Vagina (tissue), 2 donors: ENCODE results near the gene TMEM236. TPM values are rescaled to one million over a fixed set of nuclear protein-coding genes. Genes with fewer than 3 reads are reported as not detected.
A peak's percentile ranks its signal among the peaks of the same experiment; 100 is the strongest.

Experiments used
- DNase-seq, 2 donors: peaks; one replicate each; pipeline ENCODE4 v3.0.0-alpha.2; 2017; ENCODE audit errors: extremely low spot score in 2 of 2
- H3K27ac ChIP-seq: fragments of 200-600 bp; sonication (generic); one replicate; pipeline ENCODE4 v1.5.1; 2019
- H3K27me3 ChIP-seq: fragments of 200-600 bp; sonication (generic); one replicate; pipeline ENCODE4 v1.5.1; 2019
- H3K36me3 ChIP-seq, 2 donors: fragments of 200-600 bp; sonication (generic); one replicate each; pipeline ENCODE4 v1.5.1; 2017 to 2019
- H3K4me1 ChIP-seq: fragments of 200-600 bp; sonication (generic); one replicate; pipeline ENCODE4 v1.5.1; 2019
- H3K4me3 ChIP-seq, 2 donors: fragments of 200-600 bp; sonication (generic); 1 replicate in 1 of 2; 2 replicates in 1 of 2; pipeline ENCODE4 v1.5.1; 2016 to 2019
- H3K9me3 ChIP-seq: fragments of 200-600 bp; sonication (generic); one replicate; pipeline ENCODE4 v1.5.1; 2019
- POLR2A ChIP-seq, 2 donors: fragments of 450-650 bp; IDR thresholded peaks; one replicate each; pipeline ENCODE4 v1.6.1; 2017; ENCODE audit warnings: antibody characterized with exemption in 2 of 2, mild to moderate bottlenecking in 2 of 2, moderate library complexity in 2 of 2
- POLR2AphosphoS5 ChIP-seq, 2 donors: sonication (generic); formaldehyde crosslinking; IDR thresholded peaks; one replicate each; pipeline ENCODE4 v1.9.0; 2017; ENCODE audit warnings: antibody characterized with exemption in 2 of 2, mild to moderate bottlenecking in 2 of 2, low read depth in 1 of 2; ENCODE audit not compliant: insufficient read depth in 1 of 2
- intact Hi-C: fragments of 100-400 bp; cut with DNase I; formaldehyde crosslinking; loops from one replicate; pipeline ENCODE4 v1.15.1; 2023
- total RNA-seq: library from RNA; depleted of rRNA; stranded (reverse); fragments of >200 nt; gene quantifications from one replicate; pipeline ENCODE4 v1.2.3, GENCODE V29; 2016
- TF ChIP-seq, protein P1 (sequence below), 3 experiments: fragments of 450-650 bp in 2 of 3; fragments of 200-600 bp in 1 of 3; sonication (generic) in 1 of 3; IDR thresholded peaks; one replicate each; pipeline ENCODE4 v1.5.1; 2017 to 2019; ENCODE audit warnings: antibody characterized with exemption in 3 of 3, mild to moderate bottlenecking in 2 of 3, moderate library complexity in 2 of 3

TMEM236 gene
- total RNA-seq, 1 donor from 2014 or later, result not detected

DNA sequence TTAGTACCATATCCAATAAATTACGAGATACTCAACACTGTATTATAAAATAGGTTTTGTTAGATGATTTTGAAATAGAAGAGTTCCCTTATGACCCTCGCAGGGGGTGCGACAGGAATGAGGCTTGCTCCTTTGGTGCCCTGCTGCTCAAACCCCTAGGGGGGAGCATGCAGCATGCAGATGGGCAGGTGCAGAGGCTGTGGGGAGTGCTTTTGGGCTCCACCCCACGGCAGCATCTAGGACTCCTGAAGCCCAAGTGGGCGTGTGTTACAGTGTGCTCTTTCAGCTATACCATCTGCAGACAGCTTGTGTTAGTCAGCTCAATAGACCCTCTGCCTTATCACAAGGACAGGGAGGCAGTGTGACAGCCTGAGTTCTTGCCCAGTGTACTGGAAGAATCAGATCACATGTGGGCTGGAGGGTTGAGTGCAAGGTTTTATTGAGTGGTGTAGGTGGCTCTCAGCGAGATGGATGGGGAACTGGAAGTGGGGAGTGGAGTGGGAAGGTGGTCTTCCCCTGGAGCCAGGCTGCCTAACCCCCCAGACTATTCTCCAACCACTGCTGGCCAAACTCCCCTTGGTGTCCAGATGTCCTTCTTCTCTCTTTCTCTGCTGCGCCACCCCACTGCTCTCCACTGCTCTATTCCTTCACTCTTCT, 54.0 kb downstream of the TMEM236 start:
- no peak for DNase-seq
- H3K27ac ChIP-seq, result no peak overlapping the region
- TF ChIP-seq, protein P1, sequence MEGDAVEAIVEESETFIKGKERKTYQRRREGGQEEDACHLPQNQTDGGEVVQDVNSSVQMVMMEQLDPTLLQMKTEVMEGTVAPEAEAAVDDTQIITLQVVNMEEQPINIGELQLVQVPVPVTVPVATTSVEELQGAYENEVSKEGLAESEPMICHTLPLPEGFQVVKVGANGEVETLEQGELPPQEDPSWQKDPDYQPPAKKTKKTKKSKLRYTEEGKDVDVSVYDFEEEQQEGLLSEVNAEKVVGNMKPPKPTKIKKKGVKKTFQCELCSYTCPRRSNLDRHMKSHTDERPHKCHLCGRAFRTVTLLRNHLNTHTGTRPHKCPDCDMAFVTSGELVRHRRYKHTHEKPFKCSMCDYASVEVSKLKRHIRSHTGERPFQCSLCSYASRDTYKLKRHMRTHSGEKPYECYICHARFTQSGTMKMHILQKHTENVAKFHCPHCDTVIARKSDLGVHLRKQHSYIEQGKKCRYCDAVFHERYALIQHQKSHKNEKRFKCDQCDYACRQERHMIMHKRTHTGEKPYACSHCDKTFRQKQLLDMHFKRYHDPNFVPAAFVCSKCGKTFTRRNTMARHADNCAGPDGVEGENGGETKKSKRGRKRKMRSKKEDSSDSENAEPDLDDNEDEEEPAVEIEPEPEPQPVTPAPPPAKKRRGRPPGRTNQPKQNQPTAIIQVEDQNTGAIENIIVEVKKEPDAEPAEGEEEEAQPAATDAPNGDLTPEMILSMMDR (IDR thresholded peaks at IDR 0.05), result no peak
- no peak for TF ChIP-seq POLR2AphosphoS5 (IDR thresholded peaks at IDR 0.05; ENCODE audit: insufficient read depth in 1 of 2, low read depth in 1 of 2)
- no peak for TF ChIP-seq POLR2A (IDR thresholded peaks at IDR 0.05)
- H3K27me3 ChIP-seq, result no peaks in the 10 kb centered on the region
- no peak overlapping the region for H3K4me3 ChIP-seq
- H3K36me3 ChIP-seq, result no peaks in the 10 kb centered on the region
- no peaks in the 10 kb centered on the region for H3K9me3 ChIP-seq
- no peaks in the 10 kb centered on the region for H3K4me1 ChIP-seq
- intact Hi-C loops, result no loop called here

DNA sequence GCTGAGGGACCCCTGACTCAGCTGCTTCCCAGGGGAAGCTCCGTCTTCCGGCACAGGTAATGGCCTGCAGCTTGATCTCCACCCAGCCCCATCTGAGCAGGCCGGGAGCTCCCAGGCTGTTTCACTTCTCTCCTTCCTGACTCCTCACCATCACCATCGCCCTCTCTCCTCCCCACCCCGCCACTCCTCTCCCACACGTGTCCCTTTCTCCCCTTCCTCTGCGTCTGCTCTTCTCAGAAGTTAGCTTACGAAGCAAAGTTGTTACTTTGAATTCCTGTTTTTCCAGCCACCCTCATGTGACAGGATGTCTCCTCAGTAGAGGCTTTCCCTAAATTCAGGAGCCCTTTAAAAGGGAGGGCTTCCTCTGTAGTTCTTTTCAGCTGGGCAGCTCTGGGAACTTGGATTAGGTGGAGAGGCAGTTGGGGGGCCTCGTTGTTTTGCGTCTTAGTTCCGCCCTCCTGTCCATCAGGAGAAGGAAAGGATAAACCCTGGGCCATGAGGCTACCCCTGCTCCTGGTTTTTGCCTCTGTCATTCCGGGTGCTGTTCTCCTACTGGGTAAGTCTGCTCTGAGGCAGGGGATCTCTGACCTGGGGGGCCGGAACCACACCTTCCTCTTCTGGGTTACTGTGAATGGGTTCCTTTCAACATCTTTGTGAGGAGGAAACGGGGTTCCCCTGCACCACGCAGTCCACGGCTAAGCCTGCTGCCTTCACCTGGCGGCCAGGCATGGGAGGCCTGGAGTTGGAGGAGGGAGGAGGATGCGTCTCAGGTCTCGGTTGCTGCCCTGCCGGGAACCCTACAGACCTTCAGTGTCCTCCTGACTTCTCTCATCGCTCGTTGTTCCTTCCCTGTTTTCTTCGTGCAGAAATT, 57.2 kb downstream of the TMEM236 start, which contains the start of gene MRC1:
Gene MRC1 (plus strand): TSS at position 378 of the 871 bp plus-strand sequence. CDS start 118 bp downstream, at position 496.
- intact Hi-C loops, result no loop called here
- no peaks in the 10 kb centered on the region for H3K36me3 ChIP-seq
- no peaks in the 10 kb centered on the region for H3K27me3 ChIP-seq
- peak within 1 kb of the TSS in 1 of 2 donors; percentile 8 for H3K4me3 ChIP-seq
- no peaks in the 10 kb centered on the region for H3K9me3 ChIP-seq
- no peak for TF ChIP-seq POLR2A (IDR thresholded peaks at IDR 0.05)
- TF ChIP-seq, protein P1 (IDR thresholded peaks at IDR 0.05), result no peak
- no peak for DNase-seq
- H3K27ac ChIP-seq, result no peak within 1 kb of the TSS
- H3K4me1 ChIP-seq, result no peaks in the 10 kb centered on the region

DNA sequence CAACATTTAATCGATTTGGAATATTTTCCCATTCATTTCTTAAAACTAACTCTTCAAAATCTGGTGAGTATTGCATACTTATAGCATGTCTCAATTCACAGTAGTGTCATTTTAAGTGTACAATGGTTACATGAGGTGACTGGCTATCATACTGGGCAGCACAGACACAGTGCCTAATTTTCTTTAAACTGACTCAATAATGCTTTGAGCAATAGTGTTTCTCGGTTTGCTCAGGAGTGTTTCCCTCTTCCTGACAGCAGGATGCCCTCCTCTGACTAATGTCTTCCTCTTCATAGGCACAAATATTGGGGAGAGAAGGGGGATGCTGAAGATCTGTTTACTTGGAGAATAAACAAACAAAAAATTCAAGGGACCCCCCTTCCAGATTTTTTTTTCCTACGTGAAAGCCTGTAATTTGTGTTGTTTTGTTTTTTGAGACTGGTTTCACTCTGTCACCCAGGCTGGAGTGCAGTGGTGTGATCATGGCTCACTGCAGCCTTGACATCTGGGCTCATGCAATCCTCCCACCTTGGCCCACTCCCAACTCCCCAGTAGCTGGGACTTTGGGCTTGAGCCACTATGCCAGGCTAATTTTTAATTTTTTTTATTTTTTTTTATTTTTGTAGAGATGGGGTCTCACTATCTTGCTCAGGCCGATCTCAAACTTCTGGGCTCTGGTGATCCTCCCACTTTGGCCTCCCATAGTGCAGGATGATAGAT, 59.3 kb downstream of the TMEM236 start:
- Histone ChIP-seq H3K27ac (no peak overlapping the region), H3K4me1 (no peaks in the 10 kb centered on the region), H3K36me3 (no peaks in the 10 kb centered on the region), H3K9me3 (no peaks in the 10 kb centered on the region), H3K4me3 (peak overlapping the region in 1 of 2 donors; percentile 8), H3K27me3 (no peaks in the 10 kb centered on the region)
- TF ChIP-seq, protein P1 (IDR thresholded peaks at IDR 0.05), result no peak
- TF ChIP-seq POLR2AphosphoS5 (IDR thresholded peaks at IDR 0.05; ENCODE audit: insufficient read depth in 1 of 2, low read depth in 1 of 2) (no peak), POLR2A (IDR thresholded peaks at IDR 0.05) (no peak)
- intact Hi-C loops, result no loop called here
- DNase-seq, result no peak

DNA sequence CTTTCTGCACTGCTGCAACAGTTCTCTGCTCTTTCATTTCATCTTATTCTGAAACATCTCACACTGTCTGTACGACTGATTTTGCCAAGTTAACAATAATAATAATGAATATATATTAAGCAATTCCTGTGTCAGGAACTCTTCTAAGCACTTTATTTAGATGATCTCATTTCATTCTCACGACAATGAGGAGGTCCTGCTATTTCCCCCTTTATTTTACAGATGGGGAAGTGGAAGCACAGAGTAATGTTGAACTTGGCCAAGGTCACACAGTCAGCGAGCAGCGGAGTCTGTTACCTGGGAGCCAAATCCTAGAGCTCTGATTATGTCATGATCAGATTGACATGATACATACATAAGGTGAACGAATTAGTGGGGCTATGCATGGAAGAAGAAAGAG, 63.0 kb downstream of the TMEM236 start:
- intact Hi-C loops, result no loop called here
- Histone ChIP-seq H3K36me3 (no peaks in the 10 kb centered on the region), H3K9me3 (no peaks in the 10 kb centered on the region), H3K4me3 (no peak overlapping the region), H3K27ac (no peak overlapping the region), H3K4me1 (no peaks in the 10 kb centered on the region), H3K27me3 (no peaks in the 10 kb centered on the region)
- DNase-seq, result no peak
- no peak for TF ChIP-seq POLR2A (IDR thresholded peaks at IDR 0.05)
- TF ChIP-seq, protein P1 (IDR thresholded peaks at IDR 0.05), result no peak
